ENCODE measurements around the gene MPZ.

The MPZ gene

GRCh38 chr1:161309868-161310267 is at the start of gene MPZ:
MPZ (minus strand) TSS chr1:161309968; CDS start chr1:161309905, 63 bp downstream.
- TF ChIP-seq CTCF (IDR thresholded peaks at IDR 0.05; ENCODE audit: low read length, missing control alignments): no peak
- H3K4me3 ChIP-seq (replicated peaks; ENCODE audit: low read depth, low read length): no peak within 1 kb of the TSS
- DNase-seq (ENCODE audit: low read depth): no peak

GRCh38 chr1:161359291-161359690 is 49.5 kb upstream of the MPZ start:
- DNase-seq (ENCODE audit: low read depth): no peak
- no peak for TF ChIP-seq CTCF (IDR thresholded peaks at IDR 0.05; ENCODE audit: low read length, missing control alignments)
- no peak overlapping the region for H3K4me3 ChIP-seq (replicated peaks; ENCODE audit: low read depth, low read length)

GRCh38 chr1:161357073-161357472 is 47.3 kb upstream of the MPZ start:
- no peak overlapping the region for H3K4me3 ChIP-seq (replicated peaks; ENCODE audit: low read depth, low read length)
- no peak for DNase-seq (ENCODE audit: low read depth)
- no peak for TF ChIP-seq CTCF (IDR thresholded peaks at IDR 0.05; ENCODE audit: low read length, missing control alignments)

- TF ChIP-seq CTCF (IDR thresholded peaks at IDR 0.05; ENCODE audit: low read length, missing control alignments): no peak
- DNase-seq (ENCODE audit: low read depth): peak; percentile 11
- H3K4me3 ChIP-seq (replicated peaks; ENCODE audit: low read depth, low read length): no peak overlapping the region
Observed at GRCh38 chr1:161351482-161351881, 41.7 kb upstream of the MPZ start.

- TF ChIP-seq CTCF (IDR thresholded peaks at IDR 0.05; ENCODE audit: low read length, missing control alignments): no peak
- H3K4me3 ChIP-seq (replicated peaks; ENCODE audit: low read depth, low read length): no peak overlapping the region
- no peak for DNase-seq (ENCODE audit: low read depth)
Observed at GRCh38 chr1:161350671-161351070, 40.9 kb upstream of the MPZ start.

GRCh38 chr1:161342821-161343220 is 33.1 kb upstream of the MPZ start:
- H3K4me3 ChIP-seq (replicated peaks; ENCODE audit: low read depth, low read length): no peak overlapping the region
- no peak for TF ChIP-seq CTCF (IDR thresholded peaks at IDR 0.05; ENCODE audit: low read length, missing control alignments)
- DNase-seq (ENCODE audit: low read depth): no peak

- no peak for TF ChIP-seq CTCF (IDR thresholded peaks at IDR 0.05; ENCODE audit: low read length, missing control alignments)
- DNase-seq (ENCODE audit: low read depth): no peak
- no peak overlapping the region for H3K4me3 ChIP-seq (replicated peaks; ENCODE audit: low read depth, low read length)
Observed at GRCh38 chr1:161342177-161342576, 32.4 kb upstream of the MPZ start.
